Tibial artery (tissue), 4 donors: ENCODE results near the gene FBN2.
"Not testable (repeated sequence)": the region's sequence is repeated elsewhere in the genome, so short reads cannot be mapped to it uniquely, and the experiment has no call there.

Source experiments
- DNase-seq, 2 donors: peaks; one replicate each; pipeline ENCODE4 v3.0.0-alpha.2; 2019
- H3K27ac ChIP-seq, 2 donors: fragments of 200-600 bp; sonication (generic) in 1 of 2; 1 replicate in 1 of 2; 2 replicates in 1 of 2; pipeline ENCODE4 v1.5.1; 2018 to 2019; ENCODE audit warnings: mild to moderate bottlenecking in 1 of 2
- H3K27me3 ChIP-seq, 2 donors: fragments of 200-600 bp; sonication (generic) in 1 of 2; one replicate each; pipeline versions ENCODE4 v1.5.1 to v1.6.0; 2016 to 2019
- H3K36me3 ChIP-seq, 3 donors: fragments of 200-600 bp; sonication (generic) in 2 of 3; one replicate each; pipeline ENCODE4 v1.5.1; 2016 to 2019; ENCODE audit warnings: mild to moderate bottlenecking in 2 of 3
- H3K4me1 ChIP-seq, 4 donors: fragments of 200-600 bp; sonication (generic) in 2 of 4; 1 replicate in 3 of 4; 2 replicates in 1 of 4; pipeline ENCODE4 v1.5.1; 2016 to 2019
- H3K4me3 ChIP-seq, 2 donors: fragments of 200-600 bp; sonication (generic) in 1 of 2; 1 replicate in 1 of 2; 2 replicates in 1 of 2; pipeline ENCODE4 v1.5.1; 2018 to 2019; ENCODE audit warnings: mild to moderate bottlenecking in 2 of 2
- H3K9me3 ChIP-seq, 3 donors: fragments of 200-600 bp; sonication (generic) in 1 of 3; one replicate each; pipeline ENCODE4 v1.5.1; 2016 to 2019
- intact Hi-C: fragments of 100-400 bp; cut with DNase I; formaldehyde crosslinking; loops from one replicate; pipeline ENCODE4 v1.15.0; 2023; ENCODE audit warnings: low total_unique reads
- TF ChIP-seq, protein P1 (sequence below), 2 experiments: fragments of 200-600 bp in 1 of 2; fragments of 450-650 bp in 1 of 2; IDR thresholded peaks; one replicate each; pipeline ENCODE4 v1.5.1; 2017 to 2019; ENCODE audit warnings: antibody characterized with exemption in 2 of 2, mild to moderate bottlenecking in 1 of 2, moderate library complexity in 1 of 2

Gene FBN2

GRCh38 chr5:128407944-128408343 is 130.1 kb downstream of the FBN2 start:
- intact Hi-C loops = no loop called here
- Histone ChIP-seq H3K27ac (no peak overlapping the region), H3K4me3 (no peak overlapping the region), H3K9me3 (no peaks in the 10 kb centered on the region), H3K4me1 (no peaks in the 10 kb centered on the region), H3K36me3 (no peaks in the 10 kb centered on the region), H3K27me3 (no peaks in the 10 kb centered on the region)
- no peak for DNase-seq
- TF ChIP-seq, protein P1, sequence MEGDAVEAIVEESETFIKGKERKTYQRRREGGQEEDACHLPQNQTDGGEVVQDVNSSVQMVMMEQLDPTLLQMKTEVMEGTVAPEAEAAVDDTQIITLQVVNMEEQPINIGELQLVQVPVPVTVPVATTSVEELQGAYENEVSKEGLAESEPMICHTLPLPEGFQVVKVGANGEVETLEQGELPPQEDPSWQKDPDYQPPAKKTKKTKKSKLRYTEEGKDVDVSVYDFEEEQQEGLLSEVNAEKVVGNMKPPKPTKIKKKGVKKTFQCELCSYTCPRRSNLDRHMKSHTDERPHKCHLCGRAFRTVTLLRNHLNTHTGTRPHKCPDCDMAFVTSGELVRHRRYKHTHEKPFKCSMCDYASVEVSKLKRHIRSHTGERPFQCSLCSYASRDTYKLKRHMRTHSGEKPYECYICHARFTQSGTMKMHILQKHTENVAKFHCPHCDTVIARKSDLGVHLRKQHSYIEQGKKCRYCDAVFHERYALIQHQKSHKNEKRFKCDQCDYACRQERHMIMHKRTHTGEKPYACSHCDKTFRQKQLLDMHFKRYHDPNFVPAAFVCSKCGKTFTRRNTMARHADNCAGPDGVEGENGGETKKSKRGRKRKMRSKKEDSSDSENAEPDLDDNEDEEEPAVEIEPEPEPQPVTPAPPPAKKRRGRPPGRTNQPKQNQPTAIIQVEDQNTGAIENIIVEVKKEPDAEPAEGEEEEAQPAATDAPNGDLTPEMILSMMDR (IDR thresholded peaks at IDR 0.05) = no peak

DNA sequence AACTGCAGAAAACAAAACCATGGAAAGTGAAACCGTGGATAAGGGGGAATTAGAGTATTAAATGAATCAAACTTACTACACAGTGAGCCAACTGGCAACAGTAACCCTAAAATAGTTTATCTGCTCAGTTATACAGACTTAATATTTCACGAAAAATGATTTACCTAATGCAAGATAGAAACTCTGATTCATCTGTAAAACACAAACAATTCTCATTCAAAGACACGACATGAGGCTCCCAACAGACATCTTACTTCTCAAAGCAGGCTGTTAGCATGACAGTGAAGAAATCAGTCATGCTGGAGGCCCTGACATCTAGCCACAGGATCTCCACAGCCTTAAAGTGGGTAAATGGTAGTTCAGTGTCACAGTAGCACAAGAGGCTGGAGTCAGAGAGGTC is 131.2 kb downstream of the FBN2 start:
- intact Hi-C loops = no loop called here
- Histone ChIP-seq H3K36me3 (no peaks in the 10 kb centered on the region), H3K27ac (no peak overlapping the region), H3K4me3 (no peak overlapping the region), H3K9me3 (no peaks in the 10 kb centered on the region), H3K4me1 (no peaks in the 10 kb centered on the region), H3K27me3 (no peaks in the 10 kb centered on the region)
- no peak for DNase-seq
- TF ChIP-seq, protein P1 (IDR thresholded peaks at IDR 0.05) = no peak

DNA sequence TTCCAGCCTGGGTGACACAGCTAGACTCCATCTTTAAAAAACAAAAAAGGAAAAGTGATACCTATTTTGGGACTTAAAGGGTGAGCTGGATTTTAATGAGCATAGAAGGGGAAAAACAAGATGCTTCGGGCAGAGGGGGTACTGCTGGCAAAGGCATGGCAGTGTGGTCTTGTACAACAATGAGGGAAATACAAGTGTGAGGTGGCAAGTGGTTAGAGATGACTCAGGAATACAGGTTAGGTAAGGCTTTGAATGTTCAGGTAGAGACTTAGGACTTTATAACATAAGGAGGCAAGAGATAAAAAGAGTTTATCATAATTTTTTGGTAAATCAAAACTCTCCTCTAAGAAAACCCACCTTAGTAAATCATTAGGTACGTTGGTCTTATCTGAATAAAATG is 132.9 kb downstream of the FBN2 start:
- no peaks in the 10 kb centered on the region for H3K36me3 ChIP-seq
- no peak for DNase-seq
- H3K4me1 ChIP-seq = no peaks in the 10 kb centered on the region
- no peak overlapping the region for H3K4me3 ChIP-seq
- no peaks in the 10 kb centered on the region for H3K9me3 ChIP-seq
- TF ChIP-seq, protein P1 (IDR thresholded peaks at IDR 0.05) = no peak
- intact Hi-C loops = no loop called here
- no peak overlapping the region for H3K27ac ChIP-seq
- H3K27me3 ChIP-seq = no peaks in the 10 kb centered on the region

GRCh38 chr5:128403333-128403732 is 134.7 kb downstream of the FBN2 start:
- no peaks in the 10 kb centered on the region for H3K9me3 ChIP-seq
- no peaks in the 10 kb centered on the region for H3K4me1 ChIP-seq
- TF ChIP-seq, protein P1 (IDR thresholded peaks at IDR 0.05) = no peak
- no peak for DNase-seq
- no peak overlapping the region for H3K4me3 ChIP-seq
- intact Hi-C loops = no loop called here
- no peak overlapping the region for H3K27ac ChIP-seq
- no peaks in the 10 kb centered on the region for H3K27me3 ChIP-seq
- H3K36me3 ChIP-seq = no peaks in the 10 kb centered on the region

DNA sequence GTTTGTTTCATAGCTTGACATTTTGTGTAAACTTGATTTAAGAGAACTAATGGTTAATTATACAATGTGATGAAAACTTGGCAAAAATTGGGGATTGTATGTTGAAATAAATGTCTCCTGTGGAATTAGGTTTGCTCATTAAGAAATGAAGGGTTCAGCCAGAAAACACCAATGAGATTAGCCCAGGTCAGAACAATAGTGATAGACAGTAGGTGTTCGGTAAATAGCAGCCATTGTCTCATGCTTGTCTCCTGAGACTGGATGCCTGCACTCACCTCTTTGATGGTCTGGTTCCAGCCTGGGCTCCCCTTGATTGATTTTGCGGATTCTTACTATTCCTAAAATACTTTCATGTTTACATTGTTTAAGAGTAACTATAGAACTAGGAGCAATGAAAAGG is 135.5 kb downstream of the FBN2 start:
- intact Hi-C loops = no loop called here
- no peak overlapping the region for H3K4me3 ChIP-seq
- no peaks in the 10 kb centered on the region for H3K36me3 ChIP-seq

GRCh38 chr5:128400766-128401165 is 137.3 kb downstream of the FBN2 start:
- H3K36me3 ChIP-seq, H3K27ac ChIP-seq, DNase-seq, H3K9me3 ChIP-seq, H3K4me1 ChIP-seq, H3K27me3 ChIP-seq, H3K4me3 ChIP-seq, intact Hi-C loops: not testable (repeated sequence)

More for the DNA sequence above, 135.5 kb downstream of the FBN2 start:
- Histone ChIP-seq H3K27me3 (no peaks in the 10 kb centered on the region), H3K4me1 (no peaks in the 10 kb centered on the region), H3K9me3 (no peaks in the 10 kb centered on the region), H3K27ac (no peak overlapping the region)
- TF ChIP-seq, protein P1 (IDR thresholded peaks at IDR 0.05) = no peak
- no peak for DNase-seq
